NCI-H524 (cell line): ENCODE results near the gene CHRNA10.

Experiments used
- DNase-seq, 2 experiments: peaks; one replicate each; lab custom pipeline; 2025; lab: John Stamatoyannopoulos, UW

CHRNA10 gene, protein sequence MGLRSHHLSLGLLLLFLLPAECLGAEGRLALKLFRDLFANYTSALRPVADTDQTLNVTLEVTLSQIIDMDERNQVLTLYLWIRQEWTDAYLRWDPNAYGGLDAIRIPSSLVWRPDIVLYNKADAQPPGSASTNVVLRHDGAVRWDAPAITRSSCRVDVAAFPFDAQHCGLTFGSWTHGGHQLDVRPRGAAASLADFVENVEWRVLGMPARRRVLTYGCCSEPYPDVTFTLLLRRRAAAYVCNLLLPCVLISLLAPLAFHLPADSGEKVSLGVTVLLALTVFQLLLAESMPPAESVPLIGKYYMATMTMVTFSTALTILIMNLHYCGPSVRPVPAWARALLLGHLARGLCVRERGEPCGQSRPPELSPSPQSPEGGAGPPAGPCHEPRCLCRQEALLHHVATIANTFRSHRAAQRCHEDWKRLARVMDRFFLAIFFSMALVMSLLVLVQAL

DNA sequence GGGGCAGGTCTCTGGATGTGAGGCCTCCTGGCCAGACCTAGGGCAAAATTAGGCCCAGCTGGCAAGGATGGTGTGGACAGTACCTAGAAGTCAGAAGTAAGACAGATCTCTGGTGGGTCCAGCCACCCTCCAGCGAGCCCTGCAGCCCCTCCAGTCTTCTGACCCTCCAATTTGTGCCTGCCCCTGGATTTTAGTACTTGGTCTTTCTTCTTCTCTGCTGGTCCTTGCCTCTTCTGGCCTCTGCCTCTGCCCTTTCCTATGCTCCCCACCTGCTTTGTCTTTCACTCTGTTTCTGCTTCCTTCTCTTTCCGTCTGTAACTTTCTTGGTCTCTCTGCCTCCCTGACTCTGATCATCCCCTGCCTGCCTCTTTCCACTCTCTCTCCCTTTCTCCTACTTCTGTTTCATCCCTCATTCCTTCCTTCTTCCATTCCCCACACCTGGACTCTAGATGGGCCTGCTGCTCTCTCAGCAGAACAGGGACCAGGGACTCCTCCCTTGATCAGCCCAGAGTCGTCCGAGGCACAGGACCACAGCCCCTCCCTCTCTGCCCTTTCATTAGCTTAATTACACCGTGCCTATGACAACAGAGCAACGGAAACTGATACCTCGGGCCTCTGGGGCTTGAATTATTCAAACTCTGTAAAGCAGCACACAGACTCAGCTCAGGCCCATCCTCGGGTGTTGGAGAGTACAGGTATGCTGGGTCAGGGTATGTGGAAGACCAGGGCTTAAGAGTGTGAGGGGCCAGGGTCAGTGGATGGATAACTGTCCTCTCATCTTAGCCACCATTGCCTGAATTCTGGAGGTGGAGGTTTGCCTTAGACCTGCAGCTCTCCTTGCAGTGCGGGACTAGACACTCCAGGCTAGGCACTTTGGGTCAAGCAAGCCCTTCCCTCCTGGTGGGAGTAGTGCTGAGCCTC, at the start of gene CHRNA10:
CHRNA10 (minus strand) TSS at position 51 of the 921 bp plus-strand sequence. CDS start 72 bp downstream, outside the sequence.
- no peak for DNase-seq

DNA sequence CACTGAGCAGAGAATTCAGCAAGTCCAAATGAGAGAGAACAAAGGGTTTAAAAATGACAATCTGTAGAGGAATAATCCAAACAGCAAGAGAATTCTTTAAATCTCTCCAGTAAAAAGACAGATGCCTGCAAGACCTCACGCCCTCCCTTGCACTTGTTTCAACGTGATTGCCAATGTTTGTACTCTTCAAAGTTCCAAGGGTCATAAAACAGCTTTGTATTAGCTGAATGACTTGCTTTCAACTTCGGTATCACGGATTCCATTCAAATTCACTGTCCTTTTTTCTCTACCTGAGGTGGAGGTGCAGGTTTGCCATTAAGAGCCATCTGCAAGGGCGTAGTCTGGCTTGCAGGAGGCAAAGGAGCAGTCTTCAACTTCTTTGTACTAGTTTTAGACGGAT, 41.1 kb upstream of the CHRNA10 start:
- no peak for DNase-seq

DNA sequence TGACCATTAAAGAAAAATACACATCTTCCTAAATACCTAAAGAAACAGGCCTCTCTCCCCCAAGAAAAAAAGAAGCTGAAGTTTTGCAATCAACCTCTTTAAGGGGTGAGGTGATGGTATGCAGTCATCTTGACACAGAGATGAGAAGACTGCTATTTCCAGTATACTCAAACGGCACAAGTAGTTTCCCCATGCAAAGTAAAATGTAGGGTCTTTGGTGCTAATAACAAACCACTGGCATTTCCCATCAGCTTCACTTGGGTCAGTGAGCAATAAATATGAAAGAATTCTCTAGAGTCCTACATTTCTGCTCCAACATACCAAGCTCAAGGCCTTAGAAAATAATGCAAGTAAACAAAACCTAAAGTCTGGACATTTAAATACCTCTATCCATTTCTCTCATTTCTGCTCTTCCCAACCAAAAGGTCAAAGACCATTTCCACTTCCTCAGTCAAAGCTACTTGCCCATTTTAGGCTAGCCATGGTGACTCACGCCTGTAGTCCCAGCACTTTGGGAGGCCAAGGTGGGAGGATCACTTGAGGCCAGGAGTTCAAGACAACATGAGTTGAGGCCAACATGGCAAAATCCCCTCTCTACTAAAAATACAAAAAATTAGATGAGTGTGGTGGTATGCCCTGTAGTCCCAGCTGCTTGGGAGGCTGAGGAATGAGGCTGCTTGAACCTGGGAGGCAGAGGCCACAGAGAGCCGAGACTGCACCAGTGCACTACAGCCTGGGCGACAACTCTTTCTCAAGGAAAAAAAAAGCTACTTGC, 39.5 kb upstream of the CHRNA10 start:
- DNase-seq, result no peak

DNA sequence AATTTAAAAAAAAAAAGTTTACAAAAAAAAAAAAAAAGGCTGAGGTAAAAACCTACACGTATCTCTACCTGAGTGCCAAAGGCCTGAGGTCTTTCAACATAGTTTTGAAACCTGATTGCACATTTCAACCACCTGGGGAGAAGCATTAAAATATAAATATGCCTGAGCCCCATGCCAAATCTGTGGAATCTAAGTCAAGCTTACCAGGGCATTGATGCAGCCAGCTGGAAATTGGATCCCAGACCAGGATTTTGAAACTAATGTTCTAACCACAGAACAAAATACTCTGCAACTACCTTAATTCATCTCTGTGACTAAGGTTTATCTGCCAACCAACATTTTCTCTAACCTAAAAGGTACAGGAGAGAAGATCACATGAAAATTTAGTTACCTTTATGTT, 38.8 kb upstream of the CHRNA10 start:
- no peak for DNase-seq

DNA sequence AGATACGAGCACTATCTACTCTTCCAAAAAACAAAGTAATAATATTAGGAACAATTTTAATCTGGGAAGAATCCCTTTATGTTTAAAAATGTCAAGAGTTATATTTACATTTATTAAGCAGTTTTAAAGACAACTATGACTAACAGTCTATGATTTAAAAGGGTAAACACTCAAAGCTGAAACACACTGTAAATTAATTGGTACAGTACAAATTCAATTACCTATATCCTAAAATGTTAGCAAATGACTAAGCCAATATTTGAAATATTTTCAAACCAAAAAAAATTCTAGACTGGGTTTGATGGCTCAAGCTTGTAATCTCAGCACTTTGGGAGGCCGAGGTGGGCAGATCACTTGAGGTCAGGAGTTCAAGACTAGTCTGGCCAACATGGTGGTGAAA, 36.0 kb upstream of the CHRNA10 start:
- DNase-seq, result no peak

DNA sequence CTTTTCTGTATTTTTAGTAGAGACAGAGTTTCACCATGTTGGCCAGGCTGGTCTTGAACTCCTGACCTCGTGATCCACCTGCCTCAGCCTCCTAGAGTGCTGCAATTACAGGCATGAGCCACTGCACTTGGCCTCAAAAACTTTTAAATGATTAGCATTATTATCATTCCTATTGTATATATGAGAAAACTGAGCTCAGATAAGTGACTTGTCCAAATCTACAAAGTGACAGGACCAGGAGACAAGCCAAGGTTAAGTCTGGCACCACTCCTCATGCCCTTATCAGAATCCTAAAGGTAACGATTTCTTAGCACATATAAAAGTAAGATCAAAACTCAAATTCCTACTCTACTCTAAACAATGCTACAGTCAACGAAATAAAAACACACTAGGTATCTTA, 32.2 kb upstream of the CHRNA10 start:
- no peak for DNase-seq

DNA sequence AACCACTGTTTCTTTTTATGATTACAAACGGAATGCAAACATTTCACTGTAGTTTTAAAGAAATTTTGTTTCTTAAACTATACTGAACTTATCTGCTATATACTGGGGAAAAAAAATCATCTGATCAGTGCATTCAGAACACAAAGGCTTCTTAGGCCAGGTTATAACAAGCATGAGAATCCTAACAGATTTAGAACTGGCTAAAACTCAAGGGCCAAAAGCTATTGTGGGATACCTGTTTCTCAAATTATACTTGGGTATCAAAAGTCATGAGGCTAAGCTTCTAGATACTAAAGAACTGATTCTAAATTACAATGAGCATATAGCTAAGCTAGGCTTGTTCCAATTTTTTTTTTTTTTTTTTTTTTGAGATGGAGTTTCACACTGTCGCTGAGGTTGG, 29.7 kb upstream of the CHRNA10 start:
- no peak for DNase-seq

DNA sequence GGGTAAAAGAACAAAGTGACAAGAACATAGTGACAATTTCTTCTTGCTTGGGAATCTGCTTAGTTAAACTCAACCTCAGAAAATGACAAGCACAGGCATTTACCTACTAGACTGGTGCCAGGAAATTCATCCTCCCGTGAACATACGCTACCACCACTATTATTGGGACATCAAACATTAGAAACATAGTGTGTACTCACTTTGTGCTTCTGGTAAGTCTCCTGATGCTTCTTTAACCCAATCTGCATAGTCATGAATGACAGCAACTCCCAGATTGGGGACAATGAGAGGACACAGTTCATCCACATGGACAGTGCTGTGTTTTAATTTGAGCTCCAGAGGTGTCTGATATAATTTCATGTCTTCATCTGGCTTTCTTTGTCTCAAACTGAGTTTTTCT, 29.2 kb upstream of the CHRNA10 start:
- DNase-seq, result no peak

DNA sequence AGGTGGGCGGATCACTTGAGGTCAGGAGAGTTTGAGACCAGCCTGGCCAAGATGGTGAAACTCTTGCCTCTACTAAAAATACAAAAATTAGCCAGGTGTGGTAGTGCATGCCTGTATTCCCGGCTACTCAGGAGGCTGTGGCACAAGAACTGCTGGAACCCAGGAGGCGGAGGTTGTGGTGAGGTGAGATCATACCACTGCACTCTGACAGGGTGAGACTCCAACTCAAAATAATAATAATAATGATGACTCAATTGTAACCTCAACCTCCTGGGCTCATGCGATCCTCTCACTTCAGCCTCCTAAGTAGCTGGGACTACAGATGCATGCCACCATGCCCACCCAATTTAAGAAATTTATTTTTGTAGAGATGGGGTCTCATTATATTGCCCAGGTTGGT, 15.6 kb upstream of the CHRNA10 start:
- DNase-seq, result no peak

DNA sequence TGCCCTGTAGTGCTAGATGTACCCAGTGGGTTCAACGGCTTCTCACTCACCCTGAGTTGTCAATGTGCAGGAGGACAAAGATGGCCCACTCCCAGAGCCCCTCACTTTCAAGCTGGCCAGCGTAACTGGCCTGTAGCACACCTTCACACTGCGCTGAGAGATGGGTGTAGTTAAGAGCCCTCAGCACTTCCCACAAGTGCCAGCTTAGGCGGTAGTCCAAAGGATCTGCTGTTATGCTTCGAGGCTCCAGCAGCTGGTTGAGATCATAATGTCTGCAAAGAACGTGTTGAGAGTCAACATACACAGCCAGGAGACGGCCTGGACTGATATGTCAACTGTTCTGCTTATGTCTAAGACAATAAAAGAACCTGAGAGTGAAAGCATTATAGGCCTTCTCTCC, 14.7 kb upstream of the CHRNA10 start:
- DNase-seq, result no peak

DNA sequence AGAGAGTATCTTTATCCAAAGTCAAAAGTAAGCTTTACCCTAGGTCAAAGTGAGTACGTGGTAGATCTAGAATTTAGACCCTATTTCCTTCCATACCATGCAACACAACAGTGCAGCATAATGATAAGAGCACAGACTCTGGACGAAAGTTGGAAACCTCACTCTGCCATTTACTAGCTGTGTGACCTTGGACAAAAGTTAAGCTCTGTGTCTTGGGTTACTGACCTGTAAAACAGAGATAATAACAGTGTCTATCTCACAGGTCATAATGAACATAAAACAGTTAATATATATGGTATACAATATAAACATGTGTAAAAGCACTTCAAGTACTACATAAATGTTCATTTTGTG, 13.6 kb upstream of the CHRNA10 start:
- no peak for DNase-seq

DNA sequence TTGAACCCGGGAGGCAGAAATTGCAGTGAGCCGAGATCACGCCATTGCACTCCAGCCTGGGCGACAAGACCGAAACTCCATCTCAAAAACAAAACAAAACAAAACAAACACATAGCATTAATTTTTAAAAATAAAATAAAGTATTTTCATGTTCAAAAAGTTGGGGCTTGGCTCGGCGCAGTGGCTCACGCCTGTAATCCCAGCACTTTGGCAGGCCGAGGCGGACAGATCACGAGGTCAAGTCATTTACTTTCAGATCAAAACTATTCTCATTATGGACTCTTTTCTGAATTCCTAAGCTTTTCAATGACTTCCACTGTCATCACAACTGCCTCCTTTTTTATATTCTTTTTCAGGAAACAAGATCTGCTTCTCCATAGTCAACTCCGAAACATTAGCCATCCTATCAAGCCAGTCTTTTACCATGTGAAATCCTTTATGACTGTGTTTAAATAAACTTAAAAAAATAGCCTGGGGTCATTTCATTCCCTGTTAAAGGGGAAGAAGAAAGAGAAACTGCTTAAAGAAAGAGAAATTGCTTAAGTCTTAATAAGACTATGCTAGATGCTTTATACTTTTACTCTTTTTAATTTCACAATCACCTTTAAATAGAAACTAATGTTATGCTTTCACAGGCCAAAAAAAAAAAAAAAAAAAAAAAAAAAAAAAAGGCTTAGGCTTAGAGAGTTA, 13.1 kb upstream of the CHRNA10 start:
- DNase-seq, result no peak

DNA sequence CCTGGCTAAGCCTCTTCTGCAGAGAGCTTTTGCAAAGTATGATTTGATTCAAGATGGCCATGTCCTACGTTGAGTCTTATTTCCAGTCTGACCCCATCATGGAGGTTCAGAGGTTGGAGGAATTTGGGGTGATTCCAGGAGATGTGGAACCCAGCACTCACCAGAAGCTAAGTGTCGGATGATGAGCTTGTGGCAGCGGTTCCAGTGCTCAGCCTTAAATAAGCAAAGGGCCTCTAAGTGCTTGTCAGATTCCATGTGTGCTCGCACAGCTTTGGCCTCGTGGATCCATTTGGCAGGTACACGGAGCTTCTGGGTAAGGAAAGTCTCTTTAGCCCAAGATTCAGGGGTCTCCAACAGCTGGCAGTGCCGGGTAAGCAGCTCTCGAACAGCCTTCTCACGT, 11.9 kb upstream of the CHRNA10 start:
- DNase-seq, result no peak

DNA sequence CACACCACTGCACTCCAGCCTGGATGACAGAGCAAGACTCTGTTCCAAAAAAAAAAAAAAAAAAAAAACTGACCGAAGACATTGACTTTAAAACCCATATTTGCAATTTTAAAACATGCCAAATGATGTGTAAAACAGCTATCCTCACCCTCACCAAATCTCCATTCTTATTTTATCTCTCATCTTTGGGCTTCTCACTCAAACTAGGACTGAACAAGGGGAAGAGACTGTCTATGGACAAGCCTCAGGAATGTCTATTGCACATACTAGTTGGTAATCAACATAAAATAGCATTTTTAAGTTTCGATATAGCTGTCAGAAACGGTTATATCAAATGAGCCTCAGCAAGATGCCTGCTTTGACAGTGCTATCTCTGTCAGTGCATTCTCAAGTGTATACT, 7.9 kb upstream of the CHRNA10 start:
- no peak for DNase-seq

DNA sequence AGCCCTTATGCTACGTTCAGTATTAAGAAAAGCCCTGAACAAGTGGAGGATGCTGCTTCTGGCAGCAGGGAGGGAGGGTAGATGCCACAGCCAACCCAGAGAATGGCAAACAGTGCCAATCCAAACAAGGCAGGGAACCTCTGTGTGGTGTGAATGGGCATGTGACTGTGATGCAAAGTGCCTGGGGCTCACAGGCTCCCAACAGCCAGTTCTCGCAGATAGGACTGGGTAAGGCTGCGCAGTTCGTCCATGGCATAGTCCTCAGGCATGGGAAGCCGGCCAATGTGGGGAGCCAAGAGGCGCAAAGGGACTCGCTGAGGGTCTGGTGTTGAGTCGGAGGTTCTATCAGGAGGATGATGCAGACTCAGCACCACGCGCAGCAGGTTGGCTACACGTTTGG, 4.8 kb upstream of the CHRNA10 start:
- no peak for DNase-seq

DNA sequence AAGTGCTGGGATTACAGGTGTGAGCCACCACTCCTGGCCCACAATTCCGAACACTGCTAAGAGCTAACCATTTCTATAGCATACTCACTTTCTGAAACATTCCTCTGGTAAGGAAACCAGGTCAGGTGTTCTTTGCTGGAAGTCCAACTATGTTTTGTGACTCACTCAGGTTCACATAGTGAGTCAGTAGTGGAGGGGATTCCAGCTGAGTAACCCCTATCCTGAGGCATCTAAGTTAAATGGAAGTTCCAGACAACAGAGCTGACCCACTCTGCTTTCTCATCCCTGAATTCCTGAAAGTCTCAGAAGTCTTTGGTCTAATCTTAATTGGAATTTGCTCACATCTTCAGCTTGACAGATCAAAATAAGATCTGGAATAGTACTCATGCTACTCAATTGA, 3.0 kb upstream of the CHRNA10 start:
- DNase-seq, result no peak

DNA sequence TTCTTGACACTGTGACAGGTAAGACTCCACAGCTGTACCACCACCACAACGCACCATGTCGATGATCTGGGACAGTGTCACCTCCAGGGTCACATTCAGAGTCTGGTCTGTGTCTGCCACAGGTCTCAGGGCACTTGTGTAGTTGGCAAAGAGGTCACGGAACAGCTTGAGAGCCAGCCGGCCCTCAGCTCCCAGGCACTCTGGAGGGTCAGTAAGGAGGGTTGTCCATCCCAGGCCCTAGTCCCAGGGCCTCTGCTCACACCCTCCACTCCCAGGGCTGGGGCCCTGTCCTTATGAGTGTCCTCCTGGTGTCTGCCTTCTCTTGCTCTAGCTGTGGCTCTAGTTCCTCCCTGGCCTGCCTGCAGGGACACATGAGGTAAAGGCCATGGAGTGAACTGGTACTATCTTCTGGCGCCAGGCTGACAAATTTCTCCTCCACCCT, 1.4 kb downstream of the CHRNA10 start:
- no peak for DNase-seq

DNA sequence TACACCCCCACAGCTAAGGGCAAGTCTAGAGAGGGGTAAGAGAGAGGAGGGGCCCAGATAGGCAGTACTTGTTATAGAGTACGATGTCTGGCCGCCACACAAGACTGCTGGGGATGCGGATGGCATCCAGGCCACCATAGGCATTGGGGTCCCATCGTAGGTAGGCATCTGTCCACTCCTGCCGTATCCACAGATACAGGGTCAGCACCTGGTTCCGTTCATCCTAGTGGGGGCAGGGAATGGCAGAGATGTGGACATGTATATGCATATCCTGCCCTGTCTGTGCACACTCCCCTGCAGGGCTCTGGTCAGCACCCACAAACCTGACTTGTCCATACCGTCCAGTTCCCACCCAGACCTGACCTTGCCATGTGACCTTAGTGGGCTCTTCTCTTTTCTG, 2.1 kb downstream of the CHRNA10 start:
- DNase-seq, result no peak

DNA sequence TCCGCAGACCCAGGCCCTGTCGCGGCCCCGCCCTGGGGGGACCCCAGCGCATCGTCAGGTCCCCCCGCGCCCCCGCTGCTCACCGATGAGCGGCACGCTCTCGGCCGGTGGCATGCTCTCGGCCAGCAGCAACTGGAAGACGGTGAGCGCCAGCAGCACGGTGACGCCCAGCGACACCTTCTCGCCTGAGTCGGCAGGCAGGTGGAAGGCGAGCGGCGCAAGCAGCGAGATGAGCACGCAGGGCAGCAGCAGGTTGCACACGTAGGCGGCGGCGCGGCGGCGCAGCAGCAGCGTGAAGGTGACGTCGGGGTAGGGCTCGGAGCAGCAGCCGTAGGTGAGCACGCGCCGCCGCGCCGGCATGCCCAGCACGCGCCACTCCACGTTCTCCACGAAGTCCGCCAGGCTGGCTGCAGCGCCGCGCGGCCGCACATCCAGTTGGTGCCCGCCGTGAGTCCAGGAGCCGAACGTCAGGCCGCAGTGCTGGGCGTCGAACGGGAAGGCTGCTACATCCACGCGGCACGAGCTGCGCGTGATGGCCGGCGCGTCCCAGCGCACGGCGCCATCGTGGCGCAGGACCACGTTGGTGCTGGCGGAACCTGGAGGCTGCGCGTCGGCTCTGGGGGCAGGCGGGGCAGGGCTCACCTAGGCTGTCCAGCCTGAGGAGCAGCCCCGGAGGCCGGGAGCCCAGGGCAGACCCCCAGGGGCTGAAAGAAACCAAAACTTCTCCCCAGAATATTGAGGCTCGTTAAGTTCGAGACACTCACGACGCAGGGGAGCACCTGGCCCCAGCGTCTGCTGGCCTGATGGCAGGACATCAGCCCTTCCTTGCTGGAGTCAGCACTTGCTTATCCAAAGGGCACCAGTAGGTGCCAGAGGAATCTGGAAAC, 3.8 kb downstream of the CHRNA10 start:
- no peak for DNase-seq

DNA sequence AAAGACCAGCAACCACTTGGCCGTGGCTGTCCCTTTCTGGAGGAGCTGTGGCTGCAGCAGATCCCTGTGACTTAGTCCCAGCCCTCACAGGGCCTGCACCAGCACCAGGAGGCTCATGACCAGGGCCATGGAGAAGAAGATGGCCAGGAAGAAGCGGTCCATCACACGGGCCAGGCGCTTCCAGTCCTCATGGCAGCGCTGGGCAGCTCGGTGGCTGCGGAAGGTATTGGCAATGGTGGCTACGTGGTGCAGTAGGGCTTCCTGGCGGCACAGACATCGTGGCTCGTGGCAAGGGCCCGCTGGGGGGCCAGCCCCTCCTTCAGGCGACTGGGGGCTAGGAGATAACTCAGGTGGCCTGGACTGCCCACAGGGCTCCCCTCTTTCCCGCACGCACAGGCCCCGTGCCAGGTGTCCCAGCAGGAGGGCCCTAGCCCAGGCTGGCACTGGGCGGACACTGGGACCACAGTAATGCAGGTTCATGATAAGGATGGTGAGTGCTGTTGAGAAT, 5.1 kb downstream of the CHRNA10 start:
- no peak for DNase-seq
